Activated T-cell treated with anti-CD3 and anti-CD28 coated beads for 1 hour (primary cell): ENCODE results near the gene CSRP3.

Experiments used
- DNase-seq: peaks from one replicate; pipeline ENCODE4 v3.0.0-alpha.2; 2020; ENCODE audit warnings: low read depth

The CSRP3 gene

GRCh38 chr11:19201737-19202605, at the start of gene CSRP3:
CSRP3 (minus strand) TSS chr11:19201983; CDS start chr11:19192448, 9,535 bp downstream.
- no peak for DNase-seq

GRCh38 chr11:19251577-19251976, 49.8 kb upstream of the CSRP3 start:
- DNase-seq = no peak

GRCh38 chr11:19246816-19247215, 45.0 kb upstream of the CSRP3 start:
- no peak for DNase-seq

- DNase-seq = no peak
Measured at GRCh38 chr11:19245351-19245750, 43.6 kb upstream of the CSRP3 start.

GRCh38 chr11:19244621-19245020, 42.8 kb upstream of the CSRP3 start:
- DNase-seq = no peak

- DNase-seq = no peak
Measured at GRCh38 chr11:19244084-19244483, 42.3 kb upstream of the CSRP3 start.

- no peak for DNase-seq
Measured at GRCh38 chr11:19243613-19244012, 41.8 kb upstream of the CSRP3 start.

- DNase-seq = no peak
Measured at GRCh38 chr11:19243143-19243542, 41.4 kb upstream of the CSRP3 start.

GRCh38 chr11:19242179-19242932, 40.6 kb upstream of the CSRP3 start:
- DNase-seq = no peak

- no peak for DNase-seq
Measured at GRCh38 chr11:19241260-19242178, 39.7 kb upstream of the CSRP3 start.

- DNase-seq = peak; percentile 62
Measured at GRCh38 chr11:19240420-19241259, 38.9 kb upstream of the CSRP3 start, which contains the start of gene E2F8. E2F8 (minus strand) TSS chr11:19240945; CDS start chr11:19240121, 824 bp downstream.

- no peak for DNase-seq
Measured at GRCh38 chr11:19239039-19239438, 37.3 kb upstream of the CSRP3 start.

- DNase-seq = no peak
Measured at GRCh38 chr11:19237813-19238212, 36.0 kb upstream of the CSRP3 start.

- no peak for DNase-seq
Measured at GRCh38 chr11:19237381-19237780, 35.6 kb upstream of the CSRP3 start.

- DNase-seq = no peak
Measured at GRCh38 chr11:19234231-19234817, 32.5 kb upstream of the CSRP3 start.

GRCh38 chr11:19232910-19233503, 31.2 kb upstream of the CSRP3 start:
- DNase-seq = no peak

- DNase-seq = no peak
Measured at GRCh38 chr11:19229671-19230070, 27.9 kb upstream of the CSRP3 start.

- no peak for DNase-seq
Measured at GRCh38 chr11:19228968-19229367, 27.2 kb upstream of the CSRP3 start.

- DNase-seq = no peak
Measured at GRCh38 chr11:19226378-19227195, 24.8 kb upstream of the CSRP3 start.
